ENCODE results near the gene S100A4. TPM values are rescaled to one million over a fixed set of nuclear protein-coding genes. Genes with fewer than 3 reads are reported as not detected.
A peak's percentile ranks its signal among the peaks of the same experiment; 100 is the strongest.

S100A4 gene
- total and polyA plus RNA-seq, 3 experiments from 2014 or later, result 125 to 2,575 (median 132) TPM

GRCh38 chr1:153534925-153535241 is 10.7 kb downstream of the S100A4 start:
- peaks cover 65% of the 10 kb centered on the region for H3K4me1 ChIP-seq (ENCODE audit: insufficient read depth, low read length)
- CTCF ChIA-PET, result interaction anchor here (0.8 to 6.5 kb wide), 7 partner anchors 10 to 36 kb away, joined by 3 to 125 read pairs (median 6); partner anchors contain the start of gene S100A4
- no peaks in the 10 kb centered on the region for H3K36me3 ChIP-seq (ENCODE audit: insufficient read depth, low read length)

GRCh38 chr1:153534226-153534924 is 11.2 kb downstream of the S100A4 start:
- peak overlapping the region; percentile 94 to 100 (median 96) for H3K27ac Mint-ChIP-seq
- H3K36me3 Mint-ChIP-seq, result peaks cover 0 to 27% (median 4%) of the 10 kb centered on the region in 3 donors
- Histone ChIP-seq H3K27ac (ENCODE audit: low read depth, low read length) (peak overlapping the region; percentile 41), H3K4me1 (ENCODE audit: insufficient read depth, low read length) (peaks cover 60% of the 10 kb centered on the region), H3K4me3 (ENCODE audit: low read length) (peak overlapping the region; percentile 95), H3K9me3 (ENCODE audit: low read length) (no peaks in the 10 kb centered on the region), H3K27me3 (ENCODE audit: insufficient read depth, low read length, poor library complexity, severe bottlenecking) (no peaks in the 10 kb centered on the region), H3K36me3 (ENCODE audit: insufficient read depth, low read length) (no peaks in the 10 kb centered on the region)
- POLR2A ChIA-PET, result interaction anchor here (0.5 to 6.8 kb wide), 6 partner anchors 11 to 199 kb away, joined by 4 to 121 read pairs (median 9); partner anchors contain the start of genes CHTOP and S100A4
- peaks cover 0 to 1% (median 0%) of the 10 kb centered on the region in 5 donors for H3K9me3 Mint-ChIP-seq
- peaks cover 56 to 82% (median 66%) of the 10 kb centered on the region in 3 donors for H3K4me1 Mint-ChIP-seq
- no peak for DNase-seq
- CTCF ChIA-PET, result interaction anchor here (0.8 to 6.5 kb wide), 9 partner anchors 9 to 36 kb away, joined by 3 to 125 read pairs (median 27); partner anchors contain the start of gene S100A4
- peaks cover 0 to 1% of the 10 kb centered on the region in 2 donors for H3K27me3 Mint-ChIP-seq
- peak overlapping the region; percentile 95 to 98 (median 96) for H3K4me3 Mint-ChIP-seq

More at GRCh38 chr1:153534925-153535241, 10.7 kb downstream of the S100A4 start:
- POLR2A ChIA-PET, result interaction anchor here (1.1 to 6.8 kb wide), 6 partner anchors 10 to 241 kb away, joined by 3 to 121 read pairs (median 5); partner anchors contain the start of genes CHTOP, S100A4 and SLC27A3
- no peaks in the 10 kb centered on the region for H3K27me3 ChIP-seq (ENCODE audit: insufficient read depth, low read length, poor library complexity, severe bottlenecking)
- H3K36me3 Mint-ChIP-seq, result peaks cover 0 to 27% (median 4%) of the 10 kb centered on the region in 3 donors
- H3K9me3 Mint-ChIP-seq, result peaks cover 0 to 1% (median 0%) of the 10 kb centered on the region in 5 donors
- H3K27ac Mint-ChIP-seq, result peak overlapping the region; percentile 94 to 100 (median 96)
- H3K4me1 Mint-ChIP-seq, result peaks cover 61 to 85% (median 69%) of the 10 kb centered on the region in 3 donors
- peak overlapping the region; percentile 95 for H3K4me3 ChIP-seq (ENCODE audit: low read length)
- peak overlapping the region; percentile 95 to 98 (median 96) for H3K4me3 Mint-ChIP-seq
- H3K27ac ChIP-seq (ENCODE audit: low read depth, low read length), result peak overlapping the region; percentile 86
- peaks cover 0 to 1% of the 10 kb centered on the region in 2 donors for H3K27me3 Mint-ChIP-seq
- no peaks in the 10 kb centered on the region for H3K9me3 ChIP-seq (ENCODE audit: low read length)
- no peak for DNase-seq

GRCh38 chr1:153533689-153534201 is 11.9 kb downstream of the S100A4 start:
- Histone ChIP-seq H3K4me3 (ENCODE audit: low read length) (peak overlapping the region; percentile 35), H3K27ac (ENCODE audit: low read depth, low read length) (peak overlapping the region; percentile 41), H3K4me1 (ENCODE audit: insufficient read depth, low read length) (peaks cover 60% of the 10 kb centered on the region), H3K9me3 (ENCODE audit: low read length) (no peaks in the 10 kb centered on the region), H3K27me3 (ENCODE audit: insufficient read depth, low read length, poor library complexity, severe bottlenecking) (no peaks in the 10 kb centered on the region), H3K36me3 (ENCODE audit: insufficient read depth, low read length) (no peaks in the 10 kb centered on the region)
- H3K4me3 Mint-ChIP-seq, result peak overlapping the region; percentile 87 to 98 (median 96)
- ChIA-PET CTCF (interaction anchor here (0.8 to 6.5 kb wide), 12 partner anchors 11 to 115 kb away, joined by 3 to 125 read pairs (median 20); partner anchors contain the start of gene S100A4), POLR2A (interaction anchor here (0.5 to 6.8 kb wide), 5 partner anchors 11 to 199 kb away, joined by 4 to 121 read pairs (median 12); partner anchors contain the start of genes CHTOP and S100A4)
- peak in 1 of 5 donors; percentile 31 for DNase-seq
- H3K9me3 Mint-ChIP-seq, result peaks cover 0 to 1% (median 0%) of the 10 kb centered on the region in 5 donors
- peaks cover 0 to 1% of the 10 kb centered on the region in 2 donors for H3K27me3 Mint-ChIP-seq
- H3K27ac Mint-ChIP-seq, result peak overlapping the region; percentile 94 to 100 (median 96)
- H3K36me3 Mint-ChIP-seq, result peaks cover 0 to 27% (median 7%) of the 10 kb centered on the region in 3 donors
- H3K4me1 Mint-ChIP-seq, result peaks cover 60 to 82% (median 70%) of the 10 kb centered on the region in 3 donors

GRCh38 chr1:153532769-153533599 is 12.6 kb downstream of the S100A4 start:
- Histone ChIP-seq H3K36me3 (ENCODE audit: insufficient read depth, low read length) (no peaks in the 10 kb centered on the region), H3K4me1 (ENCODE audit: insufficient read depth, low read length) (peaks cover 60% of the 10 kb centered on the region), H3K9me3 (ENCODE audit: low read length) (no peaks in the 10 kb centered on the region), H3K4me3 (ENCODE audit: low read length) (peak overlapping the region; percentile 35), H3K27ac (ENCODE audit: low read depth, low read length) (peak overlapping the region; percentile 41), H3K27me3 (ENCODE audit: insufficient read depth, low read length, poor library complexity, severe bottlenecking) (no peaks in the 10 kb centered on the region)
- ChIA-PET POLR2A (interaction anchor here (1.0 to 6.8 kb wide), 6 partner anchors 12 to 457 kb away, joined by 4 to 121 read pairs (median 6); partner anchors contain the start of genes CHTOP, RPS27 and S100A4), CTCF (interaction anchor here (0.6 to 6.5 kb wide), 22 partner anchors 8 to 457 kb away, joined by 3 to 125 read pairs (median 5); partner anchors contain the start of genes CHTOP, S100A3, S100A4 and S100A5)
- H3K27me3 Mint-ChIP-seq, result peaks cover 0 to 1% of the 10 kb centered on the region in 2 donors
- DNase-seq, result peak; percentile 66 to 82 (median 70)
- peak overlapping the region; percentile 87 to 98 (median 96) for H3K4me3 Mint-ChIP-seq
- peaks cover 0 to 27% (median 7%) of the 10 kb centered on the region in 3 donors for H3K36me3 Mint-ChIP-seq
- peaks cover 61 to 76% (median 68%) of the 10 kb centered on the region in 3 donors for H3K4me1 Mint-ChIP-seq
- peaks cover 0 to 1% (median 0%) of the 10 kb centered on the region in 5 donors for H3K9me3 Mint-ChIP-seq
- peak overlapping the region; percentile 94 to 100 (median 96) for H3K27ac Mint-ChIP-seq

GRCh38 chr1:153532181-153532580 is 13.4 kb downstream of the S100A4 start:
- POLR2A ChIA-PET, result interaction anchor here (0.5 to 6.8 kb wide), 9 partner anchors 8 to 458 kb away, joined by 3 to 121 read pairs (median 5); partner anchors contain the start of genes CHTOP, RPS27, S100A4 and S100A5
- H3K27ac Mint-ChIP-seq, result peak overlapping the region; percentile 94 to 100 (median 96)
- Histone ChIP-seq H3K27me3 (ENCODE audit: insufficient read depth, low read length, poor library complexity, severe bottlenecking) (no peaks in the 10 kb centered on the region), H3K36me3 (ENCODE audit: insufficient read depth, low read length) (no peaks in the 10 kb centered on the region), H3K27ac (ENCODE audit: low read depth, low read length) (no peak overlapping the region), H3K9me3 (ENCODE audit: low read length) (no peaks in the 10 kb centered on the region), H3K4me3 (ENCODE audit: low read length) (no peak overlapping the region), H3K4me1 (ENCODE audit: insufficient read depth, low read length) (peaks cover 58% of the 10 kb centered on the region)
- peaks cover 0 to 1% of the 10 kb centered on the region in 2 donors for H3K27me3 Mint-ChIP-seq
- peak overlapping the region; percentile 87 to 98 (median 96) for H3K4me3 Mint-ChIP-seq
- peak; percentile 25 to 72 (median 41) for DNase-seq
- peaks cover 0 to 27% (median 7%) of the 10 kb centered on the region in 3 donors for H3K36me3 Mint-ChIP-seq
- peaks cover 61 to 69% (median 66%) of the 10 kb centered on the region in 3 donors for H3K4me1 Mint-ChIP-seq
- CTCF ChIA-PET, result interaction anchor here (0.8 to 6.5 kb wide), 17 partner anchors 8 to 102 kb away, joined by 3 to 125 read pairs (median 10); partner anchors contain the start of genes CHTOP, S100A3, S100A4 and S100A5
- peaks cover 0 to 1% (median 0%) of the 10 kb centered on the region in 5 donors for H3K9me3 Mint-ChIP-seq

- Mint-ChIP-seq H3K4me3 (peak overlapping the region in 4 of 7 donors; percentile 29 to 87 (median 44)), H3K27ac (peak overlapping the region; percentile 78 to 100 (median 96)), H3K27me3 (peaks cover 0 to 1% of the 10 kb centered on the region in 2 donors), H3K9me3 (peaks cover 0 to 1% (median 0%) of the 10 kb centered on the region in 5 donors), H3K4me1 (peaks cover 56 to 63% (median 61%) of the 10 kb centered on the region in 3 donors), H3K36me3 (peaks cover 0 to 27% (median 7%) of the 10 kb centered on the region in 3 donors)
- Histone ChIP-seq H3K36me3 (ENCODE audit: insufficient read depth, low read length) (no peaks in the 10 kb centered on the region), H3K4me3 (ENCODE audit: low read length) (no peak overlapping the region), H3K27ac (ENCODE audit: low read depth, low read length) (no peak overlapping the region), H3K27me3 (ENCODE audit: insufficient read depth, low read length, poor library complexity, severe bottlenecking) (no peaks in the 10 kb centered on the region), H3K4me1 (ENCODE audit: insufficient read depth, low read length) (peaks cover 53% of the 10 kb centered on the region), H3K9me3 (ENCODE audit: low read length) (no peaks in the 10 kb centered on the region)
- CTCF ChIA-PET, result interaction anchor here (1.2 to 6.5 kb wide), 12 partner anchors 10 to 101 kb away, joined by 5 to 125 read pairs (median 20); partner anchors contain the start of genes S100A3, S100A4 and S100A5
- no peak for DNase-seq
- POLR2A ChIA-PET, result interaction anchor here (0.5 to 6.8 kb wide), 8 partner anchors 9 to 459 kb away, joined by 3 to 121 read pairs (median 6); partner anchors contain the start of genes CHTOP, RPS27, S100A4 and S100A5
These were observed 14.0 kb downstream of the S100A4 start for GRCh38 chr1:153531638-153532037.

All from CD8-positive, alpha-beta memory T cell (primary cell).